ENCODE measurements around the gene RAD51B.

Gene RAD51B

GRCh38 chr14:68547305-68548193, 728.0 kb downstream of the RAD51B start:
- H3K9me3 ChIP-seq (replicated peaks; ENCODE audit: insufficient read depth, low read length), result no peaks in the 10 kb centered on the region
- no peak overlapping the region for H2AFZ ChIP-seq (ENCODE audit: low read length)
- H3K4me2 ChIP-seq (ENCODE audit: low read depth, low read length), result no peak overlapping the region
- H3K4me1 ChIP-seq (ENCODE audit: low read length), result no peaks in the 10 kb centered on the region
- TF ChIP-seq EZH2phosphoT487 (IDR thresholded peaks at IDR 0.05; ENCODE audit: low read length) (no peak), EZH2 (optimal IDR thresholded peaks at IDR 0.05; ENCODE audit: low read depth, low read length) (no peak)
- TF ChIP-seq, protein P1, sequence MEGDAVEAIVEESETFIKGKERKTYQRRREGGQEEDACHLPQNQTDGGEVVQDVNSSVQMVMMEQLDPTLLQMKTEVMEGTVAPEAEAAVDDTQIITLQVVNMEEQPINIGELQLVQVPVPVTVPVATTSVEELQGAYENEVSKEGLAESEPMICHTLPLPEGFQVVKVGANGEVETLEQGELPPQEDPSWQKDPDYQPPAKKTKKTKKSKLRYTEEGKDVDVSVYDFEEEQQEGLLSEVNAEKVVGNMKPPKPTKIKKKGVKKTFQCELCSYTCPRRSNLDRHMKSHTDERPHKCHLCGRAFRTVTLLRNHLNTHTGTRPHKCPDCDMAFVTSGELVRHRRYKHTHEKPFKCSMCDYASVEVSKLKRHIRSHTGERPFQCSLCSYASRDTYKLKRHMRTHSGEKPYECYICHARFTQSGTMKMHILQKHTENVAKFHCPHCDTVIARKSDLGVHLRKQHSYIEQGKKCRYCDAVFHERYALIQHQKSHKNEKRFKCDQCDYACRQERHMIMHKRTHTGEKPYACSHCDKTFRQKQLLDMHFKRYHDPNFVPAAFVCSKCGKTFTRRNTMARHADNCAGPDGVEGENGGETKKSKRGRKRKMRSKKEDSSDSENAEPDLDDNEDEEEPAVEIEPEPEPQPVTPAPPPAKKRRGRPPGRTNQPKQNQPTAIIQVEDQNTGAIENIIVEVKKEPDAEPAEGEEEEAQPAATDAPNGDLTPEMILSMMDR (IDR thresholded peaks at IDR 0.05; ENCODE audit: low read length), result no peak
- H4K20me1 ChIP-seq (ENCODE audit: insufficient read depth, low read length), result no peaks in the 10 kb centered on the region
- no peak overlapping the region for H3K9ac ChIP-seq (ENCODE audit: low read length)
- no peaks in the 10 kb centered on the region for H3K27me3 ChIP-seq (replicated peaks; ENCODE audit: insufficient read depth, low read length)
- H3K36me3 ChIP-seq (replicated peaks; ENCODE audit: insufficient read depth, low read length), result no peaks in the 10 kb centered on the region
- H3K27ac ChIP-seq (ENCODE audit: low read length), result no peak overlapping the region
- no peak overlapping the region for H3K4me3 ChIP-seq (ENCODE audit: low read length)
- DNase-seq, result no peak
- H3F3A ChIP-seq (ENCODE audit: insufficient read depth, low read length), result no peaks in the 10 kb centered on the region
- no peaks in the 10 kb centered on the region for H3K9me2 ChIP-seq (replicated peaks; ENCODE audit: insufficient read depth, low read length)
- H3K79me2 ChIP-seq (ENCODE audit: low read length), result no peaks in the 10 kb centered on the region

- Histone ChIP-seq H3K4me2 (ENCODE audit: low read depth, low read length) (no peak overlapping the region), H3K36me3 (replicated peaks; ENCODE audit: insufficient read depth, low read length) (no peaks in the 10 kb centered on the region), H3K79me2 (ENCODE audit: low read length) (no peaks in the 10 kb centered on the region), H3K9me2 (replicated peaks; ENCODE audit: insufficient read depth, low read length) (no peaks in the 10 kb centered on the region), H3K27ac (ENCODE audit: low read length) (no peak overlapping the region), H3F3A (ENCODE audit: insufficient read depth, low read length) (no peaks in the 10 kb centered on the region), H3K27me3 (replicated peaks; ENCODE audit: insufficient read depth, low read length) (no peaks in the 10 kb centered on the region), H3K4me3 (ENCODE audit: low read length) (no peak overlapping the region), H3K9ac (ENCODE audit: low read length) (no peak overlapping the region), H3K9me3 (replicated peaks; ENCODE audit: insufficient read depth, low read length) (no peaks in the 10 kb centered on the region), H2AFZ (ENCODE audit: low read length) (no peak overlapping the region), H4K20me1 (ENCODE audit: insufficient read depth, low read length) (no peaks in the 10 kb centered on the region), H3K4me1 (ENCODE audit: low read length) (no peaks in the 10 kb centered on the region)
- TF ChIP-seq EZH2 (optimal IDR thresholded peaks at IDR 0.05; ENCODE audit: low read depth, low read length) (no peak), EZH2phosphoT487 (IDR thresholded peaks at IDR 0.05; ENCODE audit: low read length) (no peak)
- TF ChIP-seq, protein P1 (IDR thresholded peaks at IDR 0.05; ENCODE audit: low read length), result no peak
- no peak for DNase-seq
Observed at GRCh38 chr14:68548194-68549076, 728.9 kb downstream of the RAD51B start.

DNA sequence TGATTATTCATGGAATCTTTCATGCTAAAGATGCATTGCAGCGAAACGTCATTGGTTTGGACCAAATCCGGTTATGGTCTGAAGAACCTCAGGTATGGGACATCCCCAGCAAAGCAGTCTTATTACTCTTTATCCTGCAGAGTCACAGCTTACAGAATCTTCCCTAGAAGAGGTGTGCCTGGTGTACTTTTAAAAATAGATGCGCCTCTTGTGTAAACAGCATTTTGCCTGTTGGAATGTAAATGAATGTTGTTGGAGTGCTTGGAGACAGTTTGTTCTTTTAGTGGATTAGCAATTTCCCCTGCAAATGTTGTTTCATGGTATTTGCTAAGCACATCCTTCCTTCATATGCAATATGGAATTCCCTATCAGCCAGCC, 730.7 kb downstream of the RAD51B start:
- H3K4me2 ChIP-seq (ENCODE audit: low read depth, low read length), result no peak overlapping the region

More for the DNA sequence above, 730.7 kb downstream of the RAD51B start:
- Histone ChIP-seq H3K27me3 (replicated peaks; ENCODE audit: insufficient read depth, low read length) (no peaks in the 10 kb centered on the region), H3K9ac (ENCODE audit: low read length) (no peak overlapping the region), H3K9me3 (replicated peaks; ENCODE audit: insufficient read depth, low read length) (no peaks in the 10 kb centered on the region), H3K9me2 (replicated peaks; ENCODE audit: insufficient read depth, low read length) (no peaks in the 10 kb centered on the region), H3K27ac (ENCODE audit: low read length) (no peak overlapping the region), H4K20me1 (ENCODE audit: insufficient read depth, low read length) (no peaks in the 10 kb centered on the region), H3K4me1 (ENCODE audit: low read length) (peaks cover 8% of the 10 kb centered on the region; the same call in 1 of the 2 replicates), H3K79me2 (ENCODE audit: low read length) (no peaks in the 10 kb centered on the region), H3F3A (ENCODE audit: insufficient read depth, low read length) (no peaks in the 10 kb centered on the region), H3K36me3 (replicated peaks; ENCODE audit: insufficient read depth, low read length) (no peaks in the 10 kb centered on the region), H2AFZ (ENCODE audit: low read length) (no peak overlapping the region), H3K4me3 (ENCODE audit: low read length) (no peak overlapping the region)
- DNase-seq, result no peak
- TF ChIP-seq, protein P1 (IDR thresholded peaks at IDR 0.05; ENCODE audit: low read length), result no peak
